LNCAP (cell line): ENCODE results near the gene POU2AF2.

Experiments used
- TF ChIP-seq, protein P1 (sequence below): fragments of 450-650 bp; IDR thresholded peaks from 2 replicates; pipeline ENCODE4 v1.5.1; 2017; ENCODE audit warnings: mild to moderate bottlenecking

POU2AF2 gene

DNA sequence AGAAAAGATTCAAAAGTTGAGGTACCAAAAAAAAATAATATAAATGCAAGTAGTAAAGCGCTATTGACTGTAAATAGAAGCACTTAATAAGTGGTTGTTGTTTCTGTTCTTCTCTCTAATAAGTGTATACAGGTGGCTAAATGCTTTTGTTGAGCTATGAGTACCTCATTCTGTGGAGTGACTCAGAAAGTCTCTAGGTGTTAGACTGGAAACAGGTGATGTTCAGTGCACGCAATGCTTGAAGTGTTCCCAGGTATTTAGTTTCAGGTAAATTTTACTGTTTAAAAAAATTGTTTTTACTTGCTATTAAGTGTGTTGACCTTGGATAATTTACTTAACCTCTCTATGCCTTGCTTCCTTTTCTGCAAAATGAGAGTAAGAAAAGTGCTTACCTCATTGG, 77.0 kb downstream of the POU2AF2 start:
- TF ChIP-seq, protein P1, sequence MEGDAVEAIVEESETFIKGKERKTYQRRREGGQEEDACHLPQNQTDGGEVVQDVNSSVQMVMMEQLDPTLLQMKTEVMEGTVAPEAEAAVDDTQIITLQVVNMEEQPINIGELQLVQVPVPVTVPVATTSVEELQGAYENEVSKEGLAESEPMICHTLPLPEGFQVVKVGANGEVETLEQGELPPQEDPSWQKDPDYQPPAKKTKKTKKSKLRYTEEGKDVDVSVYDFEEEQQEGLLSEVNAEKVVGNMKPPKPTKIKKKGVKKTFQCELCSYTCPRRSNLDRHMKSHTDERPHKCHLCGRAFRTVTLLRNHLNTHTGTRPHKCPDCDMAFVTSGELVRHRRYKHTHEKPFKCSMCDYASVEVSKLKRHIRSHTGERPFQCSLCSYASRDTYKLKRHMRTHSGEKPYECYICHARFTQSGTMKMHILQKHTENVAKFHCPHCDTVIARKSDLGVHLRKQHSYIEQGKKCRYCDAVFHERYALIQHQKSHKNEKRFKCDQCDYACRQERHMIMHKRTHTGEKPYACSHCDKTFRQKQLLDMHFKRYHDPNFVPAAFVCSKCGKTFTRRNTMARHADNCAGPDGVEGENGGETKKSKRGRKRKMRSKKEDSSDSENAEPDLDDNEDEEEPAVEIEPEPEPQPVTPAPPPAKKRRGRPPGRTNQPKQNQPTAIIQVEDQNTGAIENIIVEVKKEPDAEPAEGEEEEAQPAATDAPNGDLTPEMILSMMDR: no peak

DNA sequence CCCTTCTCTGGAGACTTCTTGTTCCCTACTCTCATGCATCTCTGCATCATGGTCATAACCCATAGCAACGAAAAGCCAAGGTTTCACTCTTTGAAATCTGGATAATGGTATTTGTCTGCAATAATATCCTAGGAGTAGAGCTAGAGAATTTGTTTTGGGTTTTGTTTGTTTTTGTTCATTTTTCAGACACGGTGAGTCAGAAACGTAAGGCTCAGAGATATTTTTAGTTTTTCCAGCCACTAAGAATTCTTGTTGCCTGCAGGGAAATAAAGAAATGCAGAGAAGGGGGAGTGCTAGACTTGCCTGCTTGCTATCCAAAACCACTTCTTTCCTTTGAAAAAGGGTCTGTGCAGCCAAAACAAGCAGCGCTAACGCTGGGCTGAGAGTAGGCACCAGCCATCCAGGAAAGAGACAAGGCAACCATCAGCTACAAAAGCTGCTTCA, 78.8 kb downstream of the POU2AF2 start:
- TF ChIP-seq, protein P1: no peak

DNA sequence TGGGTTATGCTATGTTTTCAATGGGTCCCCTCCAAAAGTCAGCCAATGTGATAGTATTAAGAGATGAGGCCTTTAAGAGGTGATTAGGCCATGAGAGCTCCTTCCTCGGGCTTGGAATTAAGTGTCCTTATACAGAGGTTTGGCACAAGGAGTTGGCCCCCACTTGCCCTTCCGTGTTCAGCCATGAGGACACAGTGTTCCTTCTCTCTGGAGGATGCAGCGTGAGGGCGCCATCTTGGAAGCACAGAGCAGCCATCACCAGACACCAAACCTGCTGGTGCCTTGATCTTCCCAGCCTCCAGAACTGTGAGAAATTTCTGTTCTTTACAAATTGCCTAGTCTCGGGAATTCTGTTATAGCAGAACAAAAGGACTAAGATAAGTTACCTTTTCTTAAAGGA, 79.7 kb downstream of the POU2AF2 start:
- TF ChIP-seq, protein P1: no peak

DNA sequence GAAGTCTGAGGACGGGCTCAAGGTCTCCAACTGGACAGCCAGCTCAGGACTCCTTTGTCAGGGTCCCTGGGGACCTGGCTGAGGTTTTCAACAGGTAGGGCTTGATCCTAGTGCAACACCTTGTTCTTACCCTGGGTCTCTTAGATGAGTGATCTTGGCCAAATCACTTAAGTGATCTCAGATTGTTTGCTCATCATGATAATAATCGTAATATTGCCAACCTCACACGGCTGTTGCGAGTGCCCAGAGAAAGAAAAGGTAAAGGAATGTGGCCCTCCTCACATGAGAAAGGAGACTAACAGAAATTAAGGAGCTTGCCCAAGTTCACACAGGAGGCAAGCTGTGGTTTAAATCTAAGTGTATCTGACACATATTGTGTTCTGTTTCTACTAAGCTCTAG, 81.3 kb downstream of the POU2AF2 start:
- TF ChIP-seq, protein P1: no peak

DNA sequence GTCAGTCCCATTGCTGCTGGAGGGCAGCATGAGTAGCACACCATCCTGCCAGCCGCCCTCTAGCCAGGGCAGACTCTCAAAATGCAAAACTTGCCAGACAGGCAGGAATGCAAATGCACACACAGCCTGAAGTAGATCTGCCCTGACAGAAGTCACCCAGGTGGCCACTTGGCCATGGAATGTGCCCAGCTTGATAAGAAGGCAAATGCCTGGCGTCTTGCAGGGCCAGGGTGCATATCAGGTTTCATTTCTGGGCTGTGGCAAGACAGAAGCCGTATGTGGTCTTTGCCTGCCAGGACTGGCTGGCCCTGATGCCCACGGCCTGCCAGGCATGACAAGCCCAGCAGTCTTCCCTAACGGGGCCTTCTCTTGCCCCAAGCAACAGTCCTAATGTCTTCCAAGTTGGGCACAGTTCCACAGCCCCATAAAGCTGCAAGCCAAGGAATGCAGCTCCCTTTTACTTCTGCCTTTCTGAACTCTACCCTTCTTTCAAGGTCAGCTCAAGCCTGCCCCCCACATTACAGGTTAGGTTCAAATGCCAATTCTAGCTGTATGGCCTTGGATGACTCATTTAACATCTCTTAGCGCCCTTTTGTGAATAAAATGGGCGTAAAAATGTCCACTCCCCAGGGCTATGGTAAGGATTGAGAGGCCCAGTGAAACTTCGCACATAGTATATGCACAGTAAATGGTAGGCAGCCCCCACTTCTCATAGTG, 82.5 kb downstream of the POU2AF2 start:
- TF ChIP-seq, protein P1: no peak

DNA sequence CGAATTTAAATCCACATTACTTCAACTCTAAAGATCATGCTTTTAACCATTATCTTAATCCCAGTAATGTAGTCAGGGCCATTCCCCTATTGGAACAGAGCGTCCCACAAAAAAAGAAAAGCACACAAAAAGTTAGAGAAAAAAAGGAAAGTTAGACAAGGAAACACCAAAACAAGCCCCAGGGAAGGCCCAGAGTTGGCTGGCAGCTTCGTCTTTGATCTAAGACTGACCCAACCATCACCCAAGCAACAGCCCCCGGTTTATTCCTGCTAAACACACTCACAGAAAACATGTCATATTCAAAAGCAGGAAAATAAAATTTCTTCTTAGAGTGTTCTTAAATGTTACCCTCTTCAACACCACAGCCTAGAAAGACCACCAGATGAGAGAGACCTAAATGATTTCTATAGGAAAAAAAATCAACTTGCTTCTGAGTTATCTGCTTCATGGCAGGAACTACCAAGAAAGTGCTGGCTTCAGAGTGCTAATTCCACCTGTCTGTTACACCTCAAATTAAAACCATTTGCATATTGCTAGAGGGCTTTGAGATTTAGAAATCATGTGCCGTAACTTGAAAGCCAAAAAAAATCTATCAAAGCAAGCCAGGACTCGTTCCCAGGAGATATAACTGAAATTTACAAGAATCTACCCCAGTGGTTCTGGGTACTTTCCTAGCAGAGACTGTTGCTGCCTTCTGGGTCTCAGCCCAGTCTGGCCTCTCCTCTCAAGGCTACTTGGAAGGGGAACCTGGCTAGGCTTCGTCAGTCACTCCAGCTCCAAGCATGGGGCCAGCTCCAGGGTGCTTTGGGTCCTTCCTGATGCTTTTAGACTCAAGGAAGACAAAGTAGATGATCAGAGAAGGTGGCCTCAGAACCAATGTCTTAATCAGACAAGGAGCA, 84.0 kb downstream of the POU2AF2 start:
- TF ChIP-seq, protein P1: no peak

DNA sequence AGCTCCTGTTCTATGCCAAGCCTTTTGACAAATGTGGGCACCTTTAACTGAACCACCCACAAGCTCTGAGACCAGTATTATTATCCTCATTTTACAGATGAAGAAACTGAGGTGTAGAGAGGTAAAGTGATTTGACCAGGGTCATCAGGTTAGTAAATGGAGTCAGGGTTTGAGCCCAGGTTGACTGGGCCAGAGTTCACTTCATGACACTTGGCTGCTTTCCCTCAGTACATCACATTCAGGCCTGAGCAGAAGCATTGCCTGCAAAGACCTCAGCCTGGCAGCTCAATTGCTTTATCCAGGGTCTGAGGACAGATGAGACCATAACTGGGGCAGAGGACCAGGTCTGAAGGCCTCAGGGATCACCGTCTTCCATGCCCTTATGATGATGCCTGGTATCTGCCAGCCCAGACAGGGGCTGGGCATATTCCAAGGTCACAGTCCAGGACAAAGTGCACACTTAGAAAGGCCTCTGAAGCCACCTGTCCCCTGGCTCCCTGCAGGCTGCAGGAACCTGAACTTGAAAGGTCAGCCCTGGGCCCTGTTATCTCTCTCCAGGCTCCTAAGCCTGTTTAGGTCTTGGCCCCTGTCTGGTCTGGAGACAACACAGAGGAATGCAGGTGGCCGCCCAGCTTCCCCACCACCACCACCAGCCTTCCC, 84.8 kb downstream of the POU2AF2 start:
- TF ChIP-seq, protein P1: no peak
